ENCODE data around the gene PIGR. TPM values are rescaled to one million over a fixed set of nuclear protein-coding genes. Genes with fewer than 3 reads are reported as not detected.
A peak's percentile ranks its signal among the peaks of the same experiment; 100 is the strongest.

Gene PIGR
- total RNA-seq, 2 experiments from 2014 or later, result 0.07 TPM; not detected in 1

GRCh38 chr1:206932177-206932576 is 14.1 kb downstream of the PIGR start:
- no peak for TF ChIP-seq CTCF (IDR thresholded peaks at IDR 0.05)
- Mint-ChIP-seq H3K9me3 (no peaks in the 10 kb centered on the region), H3K4me3 (no peak overlapping the region), H3K27me3 (no peaks in the 10 kb centered on the region), H3K36me3 (ENCODE audit: low read depth) (no peaks in the 10 kb centered on the region), H3K27ac (no peak overlapping the region), H3K4me1 (ENCODE audit: low read depth) (peaks cover 54% of the 10 kb centered on the region)
- no peak for DNase-seq
- no peak for ATAC-seq
- ChIA-PET CTCF (interaction anchor here (0.8 to 13.5 kb wide), 29 partner anchors 10 to 543 kb away, joined by 3 to 289 read pairs (median 5); partner anchors contain the start of genes DYRK3, FCMR, IL19 and IL20), POLR2A (interaction anchor here (0.9 to 1.2 kb wide), 2 partner anchors 110 to 148 kb away, joined by 3 read pairs; no protein-coding TSS in a partner anchor)
- intact Hi-C loops (cut with micrococcal nuclease), result loop anchor here (5.0 kb wide), 1 partner anchor 50 kb away; no protein-coding TSS in a partner anchor

- ChIA-PET CTCF (interaction anchor here (0.8 to 13.5 kb wide), 29 partner anchors 8 to 543 kb away, joined by 3 to 289 read pairs (median 5); partner anchors contain the start of genes DYRK3, FCMR, IL19 and IL20), POLR2A (interaction anchor here (0.9 to 1.2 kb wide), 2 partner anchors 110 to 147 kb away, joined by 3 read pairs; no protein-coding TSS in a partner anchor)
- Mint-ChIP-seq H3K9me3 (no peaks in the 10 kb centered on the region), H3K27ac (peak overlapping the region; percentile 97), H3K4me3 (no peak overlapping the region), H3K4me1 (ENCODE audit: low read depth) (peaks cover 55% of the 10 kb centered on the region), H3K27me3 (no peaks in the 10 kb centered on the region), H3K36me3 (ENCODE audit: low read depth) (no peaks in the 10 kb centered on the region)
- ATAC-seq, result no peak
- no peak for DNase-seq
- intact Hi-C loops (cut with micrococcal nuclease), result loop anchor here (5.0 kb wide), 1 partner anchor 51 kb away; no protein-coding TSS in a partner anchor
- no peak for TF ChIP-seq CTCF (IDR thresholded peaks at IDR 0.05)
These were observed 14.6 kb downstream of the PIGR start for GRCh38 chr1:206931709-206932108.

GRCh38 chr1:206930210-206930798 is 16.0 kb downstream of the PIGR start:
- Mint-ChIP-seq H3K27me3 (no peaks in the 10 kb centered on the region), H3K36me3 (ENCODE audit: low read depth) (no peaks in the 10 kb centered on the region), H3K4me3 (peak overlapping the region; percentile 69), H3K27ac (peak overlapping the region; percentile 97), H3K4me1 (ENCODE audit: low read depth) (peaks cover 60% of the 10 kb centered on the region), H3K9me3 (no peaks in the 10 kb centered on the region)
- intact Hi-C loops (cut with micrococcal nuclease), result loop anchor here (5.0 kb wide), 1 partner anchor 52 kb away; no protein-coding TSS in a partner anchor
- peak; percentile 90 for DNase-seq
- TF ChIP-seq CTCF (IDR thresholded peaks at IDR 0.05), result no peak
- ChIA-PET CTCF (interaction anchor here (0.8 to 13.5 kb wide), 11 partner anchors 9 to 203 kb away, joined by 3 to 289 read pairs (median 14); partner anchors contain the start of genes C1orf116 and FCMR), POLR2A (interaction anchor here (0.6 to 1.5 kb wide), 5 partner anchors 9 to 328 kb away, joined by 3 to 5 read pairs (median 3); partner anchors contain the start of gene FCMR)
- peak; percentile 80 for ATAC-seq

- POLR2A ChIA-PET, result interaction anchor here (1.5 kb wide), 2 partner anchors 8 to 18 kb away, joined by 3 to 5 read pairs; partner anchors contain the start of gene FCMR
- DNase-seq, result no peak
- ATAC-seq, result no peak
- Mint-ChIP-seq H3K4me1 (ENCODE audit: low read depth) (peaks cover 60% of the 10 kb centered on the region), H3K27ac (peak overlapping the region; percentile 97), H3K27me3 (no peaks in the 10 kb centered on the region), H3K4me3 (peak overlapping the region; percentile 69), H3K9me3 (no peaks in the 10 kb centered on the region), H3K36me3 (ENCODE audit: low read depth) (no peaks in the 10 kb centered on the region)
- intact Hi-C loops (cut with micrococcal nuclease), result no loop called here
- TF ChIP-seq CTCF (IDR thresholded peaks at IDR 0.05), result no peak
- CTCF ChIA-PET, result interaction anchor here (1.1 to 13.5 kb wide), 4 partner anchors 12 to 195 kb away, joined by 4 to 289 read pairs (median 94); partner anchors contain the start of gene FCMR
These were observed 16.7 kb downstream of the PIGR start for GRCh38 chr1:206929524-206929923.

GRCh38 chr1:206926286-206926685 is 20.0 kb downstream of the PIGR start:
- ATAC-seq, result no peak
- no peak overlapping the region for H3K4me3 Mint-ChIP-seq
- no peak for DNase-seq
- peaks cover 45% of the 10 kb centered on the region for H3K4me1 Mint-ChIP-seq (ENCODE audit: low read depth)
- no peak for TF ChIP-seq CTCF (IDR thresholded peaks at IDR 0.05)
- H3K36me3 Mint-ChIP-seq (ENCODE audit: low read depth), result peaks cover 2% of the 10 kb centered on the region
- no peaks in the 10 kb centered on the region for H3K9me3 Mint-ChIP-seq
- H3K27me3 Mint-ChIP-seq, result no peaks in the 10 kb centered on the region
- intact Hi-C loops (cut with micrococcal nuclease), result no loop called here
- CTCF ChIA-PET, result interaction anchor here (0.9 to 13.5 kb wide), 11 partner anchors 9 to 289 kb away, joined by 3 to 289 read pairs (median 6); partner anchors contain the start of genes FCMR and IL20
- peak overlapping the region; percentile 17 for H3K27ac Mint-ChIP-seq
- POLR2A ChIA-PET, result no interaction called here

All from activated CD8-positive, alpha-beta T cell treated with anti-CD3 and anti-CD28 coated beads for 36 hours (primary cell).